Measurements from ENCODE around the gene UBE2L6.

DNA sequence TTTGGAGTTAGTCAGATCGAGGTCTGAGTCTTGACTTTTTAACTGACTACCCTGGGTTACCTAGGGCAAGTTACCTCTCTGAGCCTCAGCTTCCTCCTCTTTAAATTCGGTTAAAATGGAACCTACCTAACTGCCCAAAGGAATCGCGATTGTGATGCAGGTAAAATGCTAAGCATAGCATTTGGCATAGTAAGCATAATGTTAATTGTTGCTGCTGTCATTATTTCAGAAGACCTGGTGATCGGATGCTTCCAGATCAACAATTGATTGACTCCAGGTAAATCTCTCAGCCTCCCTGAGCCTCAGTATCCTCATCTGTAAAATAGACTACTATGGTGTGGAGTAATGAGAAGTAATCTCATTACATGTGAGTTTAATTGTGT, 51.4 kb downstream of the UBE2L6 start:
- TF ChIP-seq, protein P1, sequence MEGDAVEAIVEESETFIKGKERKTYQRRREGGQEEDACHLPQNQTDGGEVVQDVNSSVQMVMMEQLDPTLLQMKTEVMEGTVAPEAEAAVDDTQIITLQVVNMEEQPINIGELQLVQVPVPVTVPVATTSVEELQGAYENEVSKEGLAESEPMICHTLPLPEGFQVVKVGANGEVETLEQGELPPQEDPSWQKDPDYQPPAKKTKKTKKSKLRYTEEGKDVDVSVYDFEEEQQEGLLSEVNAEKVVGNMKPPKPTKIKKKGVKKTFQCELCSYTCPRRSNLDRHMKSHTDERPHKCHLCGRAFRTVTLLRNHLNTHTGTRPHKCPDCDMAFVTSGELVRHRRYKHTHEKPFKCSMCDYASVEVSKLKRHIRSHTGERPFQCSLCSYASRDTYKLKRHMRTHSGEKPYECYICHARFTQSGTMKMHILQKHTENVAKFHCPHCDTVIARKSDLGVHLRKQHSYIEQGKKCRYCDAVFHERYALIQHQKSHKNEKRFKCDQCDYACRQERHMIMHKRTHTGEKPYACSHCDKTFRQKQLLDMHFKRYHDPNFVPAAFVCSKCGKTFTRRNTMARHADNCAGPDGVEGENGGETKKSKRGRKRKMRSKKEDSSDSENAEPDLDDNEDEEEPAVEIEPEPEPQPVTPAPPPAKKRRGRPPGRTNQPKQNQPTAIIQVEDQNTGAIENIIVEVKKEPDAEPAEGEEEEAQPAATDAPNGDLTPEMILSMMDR (IDR thresholded peaks at IDR 0.05): no peak
- TF ChIP-seq POLR2A (IDR thresholded peaks at IDR 0.05): no peak

All from esophagus squamous epithelium (tissue), 4 donors.